ENCODE results near the gene SLC10A7. TPM values are rescaled to one million over a fixed set of nuclear protein-coding genes. Genes with fewer than 3 reads are reported as not detected.

Gene SLC10A7
- total and polyA plus RNA-seq, 2 experiments from 2014 or later, result 8.3 to 21.2 TPM

- H3K36me3 ChIP-seq (replicated peaks; ENCODE audit: insufficient read depth, low read depth), result no peaks in the 10 kb centered on the region
- H2AFZ ChIP-seq, result no peak overlapping the region
- no peaks in the 10 kb centered on the region for H3K79me2 ChIP-seq
- no peaks in the 10 kb centered on the region for H4K20me1 ChIP-seq (ENCODE audit: insufficient read depth, poor library complexity, severe bottlenecking)
- no peaks in the 10 kb centered on the region for H3K27me3 ChIP-seq
- DNase-seq (ENCODE audit: low spot score), result no peak
- H3K9me2 ChIP-seq (replicated peaks; ENCODE audit: insufficient read depth), result no peaks in the 10 kb centered on the region
- no peaks in the 10 kb centered on the region for H3K9me3 ChIP-seq (ENCODE audit: low read depth)
- TF ChIP-seq EZH2 (IDR thresholded peaks at IDR 0.05; ENCODE audit: borderline replicate concordance) (no peak), EZH2phosphoT487 (IDR thresholded peaks at IDR 0.05; ENCODE audit: low read depth, severe bottlenecking, unreplicated experiment) (no peak), CTCF (IDR thresholded peaks at IDR 0.05; ENCODE audit: poor library complexity) (no peak)
- no peak overlapping the region for H3K4me3 ChIP-seq
- H3K4me1 ChIP-seq (ENCODE audit: insufficient read depth), result no peaks in the 10 kb centered on the region
- no peak overlapping the region for H3K27ac ChIP-seq
- no peak overlapping the region for H3K4me2 ChIP-seq
Observed at GRCh38 chr4:146485968-146486367, 35.8 kb downstream of the SLC10A7 start.

GRCh38 chr4:146482788-146483187 lies 39.0 kb downstream of the SLC10A7 start:
- H3K4me3 ChIP-seq, result no peak overlapping the region
- H3K9me3 ChIP-seq (ENCODE audit: low read depth), result no peaks in the 10 kb centered on the region
- no peaks in the 10 kb centered on the region for H3K27me3 ChIP-seq
- no peaks in the 10 kb centered on the region for H3K9me2 ChIP-seq (replicated peaks; ENCODE audit: insufficient read depth)
- H4K20me1 ChIP-seq (ENCODE audit: insufficient read depth, poor library complexity, severe bottlenecking), result no peaks in the 10 kb centered on the region
- no peaks in the 10 kb centered on the region for H3K36me3 ChIP-seq (replicated peaks; ENCODE audit: insufficient read depth, low read depth)
- H3K79me2 ChIP-seq, result no peaks in the 10 kb centered on the region
- H2AFZ ChIP-seq, result no peak overlapping the region
- no peak overlapping the region for H3K27ac ChIP-seq
- H3K4me2 ChIP-seq, result no peak overlapping the region
- H3K4me1 ChIP-seq (ENCODE audit: insufficient read depth), result no peaks in the 10 kb centered on the region
- TF ChIP-seq EZH2phosphoT487 (IDR thresholded peaks at IDR 0.05; ENCODE audit: low read depth, severe bottlenecking, unreplicated experiment), result no peak
- no peak for TF ChIP-seq EZH2 (IDR thresholded peaks at IDR 0.05; ENCODE audit: borderline replicate concordance)
- no peak for TF ChIP-seq CTCF (IDR thresholded peaks at IDR 0.05; ENCODE audit: poor library complexity)
- 92% methylated on average over 1 of the region's 1 CpG for WGBS (ENCODE audit: low lambda C conversion rate, missing lambda C conversion rate)
- DNase-seq (ENCODE audit: low spot score), result no peak

GRCh38 chr4:146481246-146481645 lies 40.5 kb downstream of the SLC10A7 start:
- WGBS (ENCODE audit: low lambda C conversion rate, missing lambda C conversion rate), result 94% methylated on average over 3 of the region's 3 CpGs
- no peak for TF ChIP-seq EZH2 (IDR thresholded peaks at IDR 0.05; ENCODE audit: borderline replicate concordance)
- no peak for TF ChIP-seq EZH2phosphoT487 (IDR thresholded peaks at IDR 0.05; ENCODE audit: low read depth, severe bottlenecking, unreplicated experiment)
- no peak for TF ChIP-seq CTCF (IDR thresholded peaks at IDR 0.05; ENCODE audit: poor library complexity)

GRCh38 chr4:146478009-146478408 lies 43.7 kb downstream of the SLC10A7 start:
- H3K4me2 ChIP-seq, result no peak overlapping the region
- H2AFZ ChIP-seq, result no peak overlapping the region
- no peaks in the 10 kb centered on the region for H3K9me3 ChIP-seq (ENCODE audit: low read depth)
- TF ChIP-seq EZH2phosphoT487 (IDR thresholded peaks at IDR 0.05; ENCODE audit: low read depth, severe bottlenecking, unreplicated experiment), result no peak
- no peak for TF ChIP-seq CTCF (IDR thresholded peaks at IDR 0.05; ENCODE audit: poor library complexity)
- no peak for TF ChIP-seq EZH2 (IDR thresholded peaks at IDR 0.05; ENCODE audit: borderline replicate concordance)
- no peak overlapping the region for H3K4me3 ChIP-seq
- H3K27ac ChIP-seq, result no peak overlapping the region
- WGBS (ENCODE audit: low lambda C conversion rate, missing lambda C conversion rate), result 67% methylated on average over 3 of the region's 3 CpGs
- no peaks in the 10 kb centered on the region for H3K9me2 ChIP-seq (replicated peaks; ENCODE audit: insufficient read depth)
- H4K20me1 ChIP-seq (ENCODE audit: insufficient read depth, poor library complexity, severe bottlenecking), result no peaks in the 10 kb centered on the region
- no peak for DNase-seq (ENCODE audit: low spot score)
- H3K27me3 ChIP-seq, result no peaks in the 10 kb centered on the region
- H3K36me3 ChIP-seq (replicated peaks; ENCODE audit: insufficient read depth, low read depth), result no peaks in the 10 kb centered on the region
- H3K4me1 ChIP-seq (ENCODE audit: insufficient read depth), result no peaks in the 10 kb centered on the region
- H3K79me2 ChIP-seq, result no peaks in the 10 kb centered on the region

More at GRCh38 chr4:146481246-146481645, 40.5 kb downstream of the SLC10A7 start:
- Histone ChIP-seq H3K9me2 (replicated peaks; ENCODE audit: insufficient read depth) (no peaks in the 10 kb centered on the region), H3K4me2 (no peak overlapping the region), H4K20me1 (ENCODE audit: insufficient read depth, poor library complexity, severe bottlenecking) (no peaks in the 10 kb centered on the region), H3K27ac (no peak overlapping the region), H2AFZ (no peak overlapping the region), H3K27me3 (no peaks in the 10 kb centered on the region), H3K36me3 (replicated peaks; ENCODE audit: insufficient read depth, low read depth) (no peaks in the 10 kb centered on the region), H3K79me2 (no peaks in the 10 kb centered on the region), H3K4me1 (ENCODE audit: insufficient read depth) (no peaks in the 10 kb centered on the region), H3K4me3 (no peak overlapping the region), H3K9me3 (ENCODE audit: low read depth) (no peaks in the 10 kb centered on the region)
- DNase-seq (ENCODE audit: low spot score), result no peak
